Left lung (tissue), 10 donors: ENCODE measurements around the gene PREX1. TPM values are rescaled to one million over a fixed set of nuclear protein-coding genes. Genes with fewer than 3 reads are reported as not detected.

Source experiments
- ATAC-seq: fragments of 200-7000 bp; cut with Tn5 transposase; one replicate; pipeline ENCODE4 v1.9.1; 2020; ENCODE audit warnings: moderate library complexity
- DNase-seq, 4 donors: peaks; one replicate each; pipeline ENCODE4 v3.0.0-alpha.2; 2013 to 2020
- H3K27ac ChIP-seq, 2 donors: fragments of 200-600 bp; sonication (generic) in 1 of 2; one replicate each; pipeline versions ENCODE4 v1.5.0 to v1.8.0; 2020 to 2021
- H3K27me3 ChIP-seq, 2 donors: fragments of 200-600 bp; sonication (generic) in 1 of 2; one replicate each; pipeline versions ENCODE4 v1.5.0 to v1.8.0; 2020 to 2021
- H3K36me3 ChIP-seq, 2 donors: fragments of 200-600 bp; sonication (generic) in 1 of 2; one replicate each; pipeline versions ENCODE4 v1.5.0 to v1.8.0; 2020 to 2021
- H3K4me1 ChIP-seq, 2 donors: fragments of 200-600 bp; one replicate each; pipeline ENCODE4 v1.8.0; 2021
- H3K4me3 ChIP-seq, 2 donors: fragments of 200-600 bp; sonication (generic) in 1 of 2; one replicate each; pipeline versions ENCODE4 v1.5.0 to v1.8.0; 2020 to 2021; ENCODE audit warnings: mild to moderate bottlenecking in 1 of 2
- H3K9me3 ChIP-seq, 2 donors: fragments of 200-600 bp; sonication (generic) in 1 of 2; one replicate each; pipeline versions ENCODE4 v1.5.0 to v1.8.0; 2020 to 2021
- CTCF ChIP-seq, 2 donors: fragments of 200-600 bp; sonication (generic) in 1 of 2; IDR thresholded peaks; one replicate each; pipeline versions ENCODE4 v1.5.0 to v1.8.0; 2021; ENCODE audit warnings: antibody characterized with exemption in 2 of 2
- intact Hi-C, 2 donors: fragments of 100-400 bp; cut with DNase I; formaldehyde crosslinking; loops; one replicate each; pipeline versions ENCODE4 v1.11.2 to v1.14.2; 2022
- polyA plus RNA-seq, 6 donors: library from polyadenylated mRNA; unstranded; fragments of 120-200 nt; gene quantifications; one replicate each; pipeline ENCODE4 v1.2.1, GENCODE V29; 2013; ENCODE audit not compliant: insufficient read length in 6 of 6
- total RNA-seq, 2 donors: library from RNA; stranded (reverse); fragmentation: NEBNext Ultra II Directional; extraction: Animal tissue kit (Norgen Biotek cat#: 25700); gene quantifications; one replicate each; pipeline ENCODE4 v1.2.1, GENCODE V29; 2021
- donor health status: DM: no; HTN: yes; CAD: no.
- donor health status: DM: no; HTN: no; CAD: no.

PREX1 gene
- total and polyA plus RNA-seq, 8 donors: 20.3 to 111 (median 26.1) TPM

GRCh38 chr20:48626226-48626937 is 201.4 kb downstream of the PREX1 start:
- Histone ChIP-seq H3K36me3 (peaks cover 4 to 91% of the 10 kb centered on the region in 2 donors), H3K27ac (no peak overlapping the region), H3K27me3 (no peaks in the 10 kb centered on the region), H3K4me1 (peaks cover 0 to 14% of the 10 kb centered on the region in 2 donors), H3K9me3 (no peaks in the 10 kb centered on the region), H3K4me3 (no peak overlapping the region)
- intact Hi-C loops: no loop called here
- no peak for TF ChIP-seq CTCF (IDR thresholded peaks at IDR 0.05)
- ATAC-seq: no peak
- peak in 1 of 4 donors; percentile 65 for DNase-seq

DNA sequence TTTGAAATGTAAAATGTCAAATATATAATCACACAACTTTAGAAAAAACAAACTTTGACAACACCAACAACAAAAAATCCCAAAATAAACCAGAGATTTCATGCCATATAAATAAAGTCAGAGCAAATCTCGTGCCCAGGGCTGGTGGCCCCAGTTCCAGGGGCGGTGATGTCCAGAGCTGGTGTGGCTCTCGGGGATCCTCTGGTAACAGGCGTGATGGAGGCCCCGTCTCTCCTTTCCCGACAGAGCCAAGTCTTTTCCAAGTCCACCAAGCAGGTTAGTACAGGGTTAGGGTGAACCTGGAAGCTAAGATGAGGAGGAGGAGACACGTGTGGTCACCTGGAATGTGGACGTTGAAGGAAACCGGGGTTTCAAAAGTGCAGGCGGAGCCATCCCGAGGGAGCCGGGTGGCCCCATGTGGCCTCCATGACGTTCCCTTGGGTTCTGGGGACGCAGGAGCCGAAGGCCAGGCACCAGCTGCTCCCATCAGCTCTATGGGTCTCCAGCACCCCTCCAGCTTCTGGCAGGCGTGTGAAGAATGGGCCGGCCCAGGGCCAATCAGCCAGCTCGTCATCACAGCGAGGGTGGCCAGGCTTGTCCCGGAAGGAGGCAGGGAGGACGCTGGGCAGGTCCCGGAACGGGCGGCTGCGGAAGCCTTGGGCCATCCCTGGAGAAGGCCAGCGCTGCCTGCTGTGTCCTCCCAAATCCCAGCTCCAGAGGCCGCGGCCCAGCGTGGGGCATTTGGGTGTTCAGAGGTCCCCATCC is 202.5 kb downstream of the PREX1 start:
- Histone ChIP-seq H3K9me3 (no peaks in the 10 kb centered on the region), H3K4me3 (no peak overlapping the region), H3K4me1 (peaks cover 3 to 25% of the 10 kb centered on the region in 2 donors), H3K36me3 (peaks cover 4 to 81% of the 10 kb centered on the region in 2 donors), H3K27me3 (peaks cover 0 to under 1% of the 10 kb centered on the region in 2 donors), H3K27ac (no peak overlapping the region)
- ATAC-seq: no peak
- peak in 1 of 4 donors; percentile 78 for DNase-seq
- TF ChIP-seq CTCF (IDR thresholded peaks at IDR 0.05): no peak
- intact Hi-C loops: no loop called here

GRCh38 chr20:48624315-48625020 is 203.3 kb downstream of the PREX1 start:
- H3K36me3 ChIP-seq: peaks cover 4 to 72% of the 10 kb centered on the region in 2 donors
- no peak for ATAC-seq
- intact Hi-C loops: loop anchor here in 1 of 2 donors (5.0 kb wide), 1 partner anchor 962 kb away; no protein-coding TSS in a partner anchor
- peak in 1 of 4 donors; percentile 54 for DNase-seq
- H3K27ac ChIP-seq: no peak overlapping the region
- H3K27me3 ChIP-seq: peaks cover 0 to 9% of the 10 kb centered on the region in 2 donors
- H3K9me3 ChIP-seq: no peaks in the 10 kb centered on the region
- no peak overlapping the region for H3K4me3 ChIP-seq
- no peak for TF ChIP-seq CTCF (IDR thresholded peaks at IDR 0.05)
- H3K4me1 ChIP-seq: peaks cover 3 to 27% of the 10 kb centered on the region in 2 donors

- DNase-seq (peak in 1 of 4 donors; percentile 10), ATAC-seq (no peak)
- peaks cover 3 to 27% of the 10 kb centered on the region in 2 donors for H3K4me1 ChIP-seq
- no peak overlapping the region for H3K27ac ChIP-seq
- peaks cover 4 to 66% of the 10 kb centered on the region in 2 donors for H3K36me3 ChIP-seq
- no peak for TF ChIP-seq CTCF (IDR thresholded peaks at IDR 0.05)
- no peak overlapping the region for H3K4me3 ChIP-seq
- intact Hi-C loops: loop anchor here in 1 of 2 donors (5.0 kb wide), 1 partner anchor 962 kb away; no protein-coding TSS in a partner anchor
- peaks cover 0 to 10% of the 10 kb centered on the region in 2 donors for H3K27me3 ChIP-seq
- no peaks in the 10 kb centered on the region for H3K9me3 ChIP-seq
Measured at GRCh38 chr20:48623906-48624265, 203.9 kb downstream of the PREX1 start.
